Dedifferentiated amniotic fluid mesenchymal stem cell (primary cell): ENCODE results near the gene HIP1R.

Source experiments
- DNase-seq: peaks from one replicate; pipeline ENCODE4 v3.0.0-alpha.2; 2016; ENCODE audit errors: extremely low spot score

HIP1R gene

DNA sequence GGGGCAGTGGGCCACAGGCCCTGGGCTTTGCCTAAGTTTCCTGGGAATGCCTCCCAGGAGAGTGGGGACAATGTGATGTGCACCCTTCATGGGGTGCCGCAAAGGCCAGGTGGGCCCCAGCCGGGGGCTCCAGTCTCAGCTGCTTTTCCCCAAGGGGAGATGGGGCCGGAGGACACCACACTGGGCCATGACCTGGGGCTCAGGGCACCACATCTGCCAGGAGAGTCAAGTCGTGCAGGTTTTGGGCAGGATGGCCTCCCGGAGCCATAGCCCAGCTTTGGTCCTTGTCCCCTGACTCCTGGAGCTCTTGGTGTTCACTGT is 12.2 kb downstream of the HIP1R start:
- DNase-seq, result no peak

DNA sequence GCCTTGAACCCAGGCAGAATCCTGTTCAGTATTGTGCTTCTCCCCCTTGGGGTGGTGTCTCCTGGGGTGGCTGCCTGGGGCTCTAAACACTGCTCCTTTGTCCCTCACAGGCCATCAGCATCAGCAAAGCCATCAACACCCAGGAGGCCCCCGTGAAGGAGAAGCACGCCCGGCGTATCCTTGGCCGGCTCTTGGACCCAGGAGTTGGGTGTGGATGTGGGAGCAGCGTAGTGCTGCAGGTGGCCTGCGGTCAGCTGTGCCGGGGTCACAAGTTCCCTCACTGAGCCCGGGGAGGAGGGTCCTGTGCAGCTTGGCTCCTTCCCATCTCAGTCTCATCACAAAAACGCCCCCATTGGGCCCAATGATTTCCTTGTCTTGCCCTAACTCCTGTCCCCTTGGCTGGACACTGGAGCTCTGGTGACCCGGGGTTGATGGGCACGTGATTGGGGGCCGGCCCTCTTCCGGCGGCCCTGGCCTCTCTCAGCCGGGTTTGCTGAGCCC is 12.7 kb downstream of the HIP1R start:
- no peak for DNase-seq

DNA sequence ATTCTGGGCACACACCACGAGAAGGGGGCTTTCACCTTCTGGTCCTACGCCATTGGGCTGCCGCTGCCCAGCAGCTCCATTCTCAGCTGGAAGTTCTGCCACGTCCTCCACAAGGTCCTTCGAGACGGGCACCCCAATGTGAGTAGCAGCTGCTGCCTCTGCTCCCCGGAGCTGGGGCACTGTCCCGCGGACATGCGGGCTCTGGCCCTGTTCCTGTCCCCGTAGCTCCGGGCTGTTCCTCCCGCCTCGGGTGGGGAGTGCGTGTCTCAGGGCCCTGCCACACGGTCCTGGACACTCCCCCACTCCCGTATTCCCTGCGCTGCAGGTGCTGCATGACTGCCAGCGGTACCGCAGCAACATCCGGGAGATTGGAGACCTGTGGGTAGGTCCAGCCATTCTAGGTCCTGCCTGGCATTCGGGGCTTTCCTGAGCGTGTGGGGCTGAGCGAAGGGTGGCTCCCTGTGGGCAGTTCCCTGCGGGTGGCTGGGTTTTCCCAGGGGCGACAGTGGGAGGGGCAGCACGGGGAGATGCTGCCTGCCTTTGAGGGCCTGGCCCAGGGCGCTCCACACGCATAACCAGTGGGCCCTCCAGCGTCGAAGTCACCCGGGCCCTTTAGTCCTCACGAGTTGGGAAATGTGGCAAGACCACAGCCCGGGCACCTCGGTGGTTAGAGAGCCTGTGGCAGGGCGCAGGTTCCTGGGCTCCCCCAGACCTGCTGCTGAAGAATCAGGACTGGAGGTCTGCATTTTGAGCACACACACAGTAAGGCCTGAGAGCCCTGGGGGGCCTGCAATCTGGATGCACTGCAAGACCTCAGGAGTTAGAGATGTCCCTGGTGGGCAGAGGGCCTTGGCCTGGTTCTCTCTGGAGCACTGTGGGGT is 13.5 kb downstream of the HIP1R start:
- DNase-seq, result no peak

DNA sequence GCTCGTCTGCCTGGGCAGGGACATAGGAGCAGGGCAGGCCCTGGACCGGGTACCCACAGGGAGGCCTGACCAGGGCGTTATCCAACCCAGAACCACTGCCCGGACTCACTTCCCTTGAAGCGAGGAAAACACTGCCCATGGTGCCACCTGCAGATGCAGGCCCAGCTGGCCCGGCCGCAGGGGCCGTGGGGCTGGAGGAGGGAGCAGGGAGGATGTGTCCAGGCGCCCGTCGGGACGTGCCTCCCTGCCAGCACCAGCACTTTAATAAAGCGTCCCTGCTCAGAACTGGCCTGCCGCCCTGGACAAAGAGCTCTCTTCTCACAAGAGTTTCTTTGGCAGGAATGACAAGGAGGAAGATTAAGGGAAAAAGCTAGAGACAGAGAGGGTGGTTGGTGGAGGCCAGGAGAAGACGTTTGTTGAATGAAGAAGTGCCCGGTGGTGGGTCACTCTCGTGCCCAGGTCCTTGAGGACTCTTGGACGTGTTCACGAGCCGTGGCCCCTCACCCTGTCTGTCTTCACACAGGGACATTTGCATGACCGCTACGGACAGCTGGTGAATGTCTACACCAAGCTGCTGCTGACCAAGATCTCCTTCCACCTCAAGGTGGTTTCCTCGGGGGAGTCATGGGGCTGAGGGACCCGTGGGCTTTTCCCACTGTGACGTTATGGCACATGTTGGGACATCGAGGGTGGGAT is 14.2 kb downstream of the HIP1R start:
- DNase-seq, result no peak

DNA sequence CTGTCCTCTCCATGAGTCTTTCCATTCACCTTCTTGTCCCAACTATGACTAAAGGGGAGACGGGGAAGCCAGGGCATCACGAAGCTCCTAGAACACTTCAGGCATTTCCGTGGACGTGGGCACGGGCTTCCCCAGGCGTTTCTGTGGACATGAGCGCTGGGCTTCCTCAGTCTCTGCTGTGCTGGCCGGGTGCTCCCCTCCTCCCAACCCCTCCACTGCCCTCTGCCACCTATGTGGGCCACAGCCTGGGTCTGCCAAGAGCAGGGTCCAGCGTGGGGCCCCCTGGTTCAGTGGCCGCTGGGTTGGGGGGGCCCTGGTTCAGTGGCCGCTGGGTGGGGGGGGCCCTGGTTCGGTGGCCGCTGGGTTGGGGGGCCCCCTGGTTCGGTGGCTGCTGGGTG is 14.8 kb downstream of the HIP1R start:
- no peak for DNase-seq

DNA sequence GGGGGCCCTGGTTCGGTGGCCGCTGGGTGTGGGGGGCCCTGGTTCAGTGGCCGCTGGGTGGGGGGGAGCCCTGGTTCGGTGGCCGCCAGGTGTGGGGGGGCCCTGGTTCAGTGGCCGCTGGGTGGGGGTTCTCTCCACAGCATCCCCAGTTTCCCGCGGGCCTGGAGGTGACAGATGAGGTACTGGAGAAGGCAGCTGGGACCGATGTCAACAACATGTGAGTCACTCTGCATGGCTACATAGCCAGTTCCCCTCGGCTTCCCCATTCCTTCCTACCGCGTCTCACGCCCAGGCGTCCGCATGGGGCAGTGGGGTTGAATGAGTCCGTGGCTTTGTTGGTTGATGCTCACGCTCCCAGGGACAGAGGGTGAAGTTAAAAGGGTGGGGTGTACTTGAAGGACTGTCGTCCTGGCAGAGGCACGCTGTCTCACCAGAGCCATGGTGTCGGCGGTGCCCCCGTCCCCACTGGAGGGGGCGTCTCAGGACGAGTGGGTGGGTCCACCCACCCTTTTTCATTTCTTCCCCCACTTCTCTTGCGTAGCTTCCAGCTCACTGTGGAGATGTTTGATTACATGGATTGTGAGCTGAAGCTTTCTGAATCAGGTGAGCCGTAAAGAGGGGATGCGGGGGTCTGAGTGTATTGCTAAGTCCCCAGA is 15.6 kb downstream of the HIP1R start:
- no peak for DNase-seq

DNA sequence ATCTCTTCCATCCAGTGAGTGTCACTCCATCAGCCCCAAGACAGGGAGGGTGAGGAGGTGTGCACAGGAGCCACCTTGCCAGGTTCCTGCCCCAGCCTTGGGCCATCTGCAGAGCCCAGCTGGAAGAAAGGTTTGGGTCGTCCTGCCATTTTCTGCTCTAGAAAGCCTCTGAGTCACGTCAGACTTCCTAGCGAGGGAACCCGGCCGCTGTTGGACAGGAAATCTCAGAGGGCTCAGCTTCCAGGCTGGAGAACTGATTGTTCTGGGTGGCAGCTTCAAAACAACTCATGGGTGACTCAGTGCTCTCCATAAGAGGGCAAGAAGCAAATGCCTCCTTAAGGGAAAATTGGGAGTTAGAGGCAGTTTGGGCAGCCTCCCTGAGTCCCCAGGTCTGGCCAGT is 16.6 kb downstream of the HIP1R start:
- peak; percentile 50 for DNase-seq

DNA sequence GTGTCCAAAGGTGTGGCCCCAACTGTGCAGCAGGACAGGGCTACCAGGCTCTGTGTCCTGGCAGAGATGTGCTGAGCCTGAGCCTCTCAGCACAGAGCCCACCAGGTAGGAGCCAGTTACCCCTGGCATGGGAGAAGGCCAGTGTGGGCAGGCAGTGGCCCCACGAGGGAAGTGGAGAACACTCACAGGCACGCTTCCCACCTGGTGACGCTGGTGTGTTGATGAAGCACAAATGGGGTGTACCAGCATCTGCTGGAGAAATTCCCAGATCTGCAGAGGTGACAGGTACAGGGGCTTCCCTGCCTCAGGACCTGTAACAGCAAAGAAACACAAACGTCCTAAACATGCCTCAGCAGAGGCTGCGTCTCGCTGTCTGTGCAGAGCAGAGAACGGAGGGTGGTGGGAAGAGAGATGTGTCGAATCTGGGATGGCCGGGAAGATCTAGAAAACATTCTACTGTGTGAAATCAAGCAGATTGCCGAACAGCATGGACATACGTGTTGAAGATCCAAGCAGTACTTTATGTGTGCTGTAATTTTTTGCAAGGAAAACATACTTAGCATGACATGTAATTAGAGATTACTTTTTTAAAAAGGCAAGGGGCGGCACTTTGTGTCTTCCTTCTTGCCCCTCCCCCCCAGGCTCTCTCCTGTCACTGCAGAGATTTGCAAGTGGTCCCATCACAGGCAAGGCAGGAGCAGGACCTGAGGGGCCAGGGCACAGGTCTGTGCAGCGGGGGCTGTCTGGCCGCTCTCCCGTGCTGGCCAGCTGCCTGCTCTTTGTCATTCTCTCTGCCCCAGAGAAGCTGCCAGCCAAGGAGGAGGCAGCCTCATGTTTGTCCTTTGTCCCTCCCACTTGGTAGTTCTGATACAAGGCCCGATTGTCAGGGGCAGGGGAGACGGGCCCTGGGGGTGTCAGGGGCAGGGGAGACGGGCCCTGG is 17.3 kb downstream of the HIP1R start:
- DNase-seq, result no peak

DNA sequence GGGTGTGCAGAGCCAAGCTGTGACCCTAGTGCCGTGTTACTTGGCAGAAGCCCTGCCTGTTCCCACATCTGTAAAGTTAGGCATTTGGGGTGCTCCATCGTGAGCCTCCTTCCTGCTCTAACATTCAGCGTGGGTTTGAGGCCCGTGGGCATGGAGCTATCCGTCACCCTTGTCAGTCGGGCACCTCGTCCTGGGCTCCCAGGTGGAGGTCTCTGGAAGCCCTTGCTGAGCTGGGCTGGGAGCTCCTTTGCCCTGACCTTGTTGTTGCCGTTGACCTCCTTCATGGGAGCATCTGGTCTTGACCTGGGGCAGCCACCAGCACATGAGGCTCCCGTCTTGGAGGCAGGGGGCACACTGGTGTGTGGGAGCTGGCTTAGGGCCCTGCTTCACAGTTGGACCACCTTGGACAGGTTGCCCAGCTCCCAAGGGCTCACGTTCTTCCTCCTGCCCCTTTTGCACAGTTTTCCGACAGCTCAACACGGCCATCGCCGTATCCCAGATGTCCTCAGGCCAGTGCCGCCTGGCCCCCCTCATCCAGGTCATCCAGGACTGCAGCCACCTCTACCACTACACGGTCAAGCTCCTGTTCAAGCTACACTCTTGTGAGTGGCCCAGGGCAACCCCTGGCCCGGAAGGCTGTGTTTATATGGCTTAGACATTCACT is 18.5 kb downstream of the HIP1R start:
- DNase-seq, result no peak

DNA sequence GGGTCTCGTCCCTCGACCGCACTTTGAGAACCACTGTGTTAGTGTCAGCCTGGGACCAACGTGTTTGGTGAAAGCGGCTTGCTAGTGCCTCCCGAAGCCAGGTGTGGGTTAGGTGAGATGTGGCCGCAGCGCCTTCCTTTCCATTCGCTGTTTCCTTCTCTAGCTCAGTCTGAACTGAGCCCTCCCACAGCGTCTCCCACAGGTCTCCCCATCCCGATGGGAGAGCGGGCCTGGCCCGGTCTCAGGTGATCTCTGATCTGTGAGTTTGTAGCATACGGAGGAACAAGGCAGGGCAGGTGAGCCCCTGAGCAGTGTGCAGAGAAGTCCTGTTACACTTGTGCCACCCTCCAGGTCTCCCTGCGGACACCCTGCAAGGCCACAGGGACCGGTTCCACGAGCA is 19.3 kb downstream of the HIP1R start:
- no peak for DNase-seq

DNA sequence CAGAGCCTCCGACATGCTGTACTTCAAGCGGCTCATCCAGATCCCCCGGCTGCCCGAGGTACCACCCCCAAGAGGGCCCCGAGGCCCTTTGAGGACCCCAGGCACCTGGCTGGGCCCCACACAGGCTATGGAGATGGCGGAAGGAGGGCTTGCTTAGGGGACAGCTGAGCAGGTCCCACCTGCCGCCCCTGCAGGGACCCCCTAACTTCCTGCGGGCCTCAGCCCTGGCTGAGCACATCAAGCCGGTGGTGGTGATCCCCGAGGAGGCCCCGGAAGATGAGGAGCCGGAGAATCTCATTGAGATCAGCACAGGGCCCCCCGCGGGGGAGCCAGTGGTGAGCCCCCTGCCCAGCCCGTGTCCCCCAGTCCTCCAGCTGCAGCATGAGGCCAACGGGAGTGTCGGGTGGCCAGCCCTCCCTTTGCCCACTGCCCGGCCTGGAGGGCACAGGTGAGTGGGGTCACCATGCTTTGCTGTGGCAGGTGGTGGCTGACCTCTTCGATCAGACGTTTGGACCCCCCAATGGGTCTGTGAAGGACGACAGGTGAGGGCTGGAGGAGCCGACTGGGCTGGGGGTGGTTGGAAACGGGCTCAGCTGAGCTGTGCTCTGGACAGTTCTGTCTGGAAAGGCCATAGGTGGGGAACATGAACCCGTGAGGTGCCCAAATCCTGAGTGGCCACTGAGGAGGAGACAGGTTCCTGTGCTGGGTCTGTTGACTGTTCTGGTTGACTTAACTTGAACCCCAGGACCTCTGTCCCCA is 20.0 kb downstream of the HIP1R start:
- DNase-seq, result no peak

DNA sequence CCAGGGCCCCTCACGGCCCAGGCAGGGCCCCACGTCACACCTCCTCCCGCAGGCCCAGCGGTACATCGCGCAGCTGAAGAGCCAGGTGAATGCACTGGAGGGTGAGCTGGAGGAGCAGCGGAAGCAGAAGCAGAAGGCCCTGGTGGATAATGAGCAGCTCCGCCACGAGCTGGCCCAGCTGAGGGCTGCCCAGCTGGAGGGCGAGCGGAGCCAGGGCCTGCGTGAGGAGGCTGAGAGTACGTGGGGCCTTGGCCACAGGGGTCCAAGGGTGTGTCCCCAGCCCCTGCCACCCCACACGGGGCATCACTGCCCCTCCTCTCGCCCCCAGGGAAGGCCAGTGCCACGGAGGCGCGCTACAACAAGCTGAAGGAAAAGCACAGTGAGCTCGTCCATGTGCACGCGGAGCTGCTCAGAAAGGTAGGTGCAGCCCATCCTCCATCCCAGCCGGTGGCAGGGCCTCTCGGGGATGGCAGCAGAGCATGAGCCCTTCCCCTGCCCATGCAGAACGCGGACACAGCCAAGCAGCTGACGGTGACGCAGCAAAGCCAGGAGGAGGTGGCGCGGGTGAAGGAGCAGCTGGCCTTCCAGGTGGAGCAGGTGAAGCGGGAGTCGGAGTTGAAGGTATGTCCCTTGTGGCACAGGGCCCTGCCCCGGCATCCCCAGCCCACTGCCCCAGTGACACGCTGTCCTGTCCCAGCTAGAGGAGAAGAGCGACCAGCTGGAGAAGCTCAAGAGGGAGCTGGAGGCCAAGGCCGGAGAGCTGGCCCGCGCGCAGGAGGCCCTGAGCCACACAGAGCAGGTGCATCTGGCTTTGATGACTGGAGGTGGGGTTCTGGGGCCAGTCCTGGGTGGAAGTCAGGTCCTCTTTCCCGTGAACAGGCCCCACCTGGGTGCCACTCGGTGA is 20.9 kb downstream of the HIP1R start:
- DNase-seq, result no peak

DNA sequence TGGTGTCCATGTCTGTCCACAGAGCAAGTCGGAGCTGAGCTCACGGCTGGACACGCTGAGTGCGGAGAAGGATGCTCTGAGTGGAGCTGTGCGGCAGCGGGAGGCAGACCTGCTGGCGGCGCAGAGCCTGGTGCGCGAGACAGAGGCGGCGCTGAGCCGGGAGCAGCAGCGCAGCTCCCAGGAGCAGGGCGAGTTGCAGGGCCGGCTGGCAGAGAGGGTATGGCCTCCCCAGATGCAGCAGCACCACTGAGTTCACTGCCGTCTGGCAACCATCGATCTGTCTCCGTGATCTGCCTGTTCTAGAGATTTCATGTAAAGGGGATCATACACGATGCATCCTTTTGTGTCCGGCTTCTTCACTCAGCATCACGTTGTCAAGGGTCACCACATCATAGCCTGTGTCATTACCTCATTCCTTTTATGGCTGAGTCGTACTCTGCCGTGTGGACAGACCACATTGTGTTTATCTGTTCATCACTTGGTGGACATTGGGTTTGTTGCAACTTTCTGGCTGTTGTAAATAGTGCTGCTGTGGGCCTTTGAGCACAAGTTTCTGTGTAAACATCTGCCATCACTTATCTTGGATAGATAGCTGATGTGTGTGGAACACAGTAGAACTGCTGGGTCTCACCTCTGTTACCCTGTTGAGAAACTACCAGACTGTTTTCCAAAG is 21.9 kb downstream of the HIP1R start:
- DNase-seq, result no peak

DNA sequence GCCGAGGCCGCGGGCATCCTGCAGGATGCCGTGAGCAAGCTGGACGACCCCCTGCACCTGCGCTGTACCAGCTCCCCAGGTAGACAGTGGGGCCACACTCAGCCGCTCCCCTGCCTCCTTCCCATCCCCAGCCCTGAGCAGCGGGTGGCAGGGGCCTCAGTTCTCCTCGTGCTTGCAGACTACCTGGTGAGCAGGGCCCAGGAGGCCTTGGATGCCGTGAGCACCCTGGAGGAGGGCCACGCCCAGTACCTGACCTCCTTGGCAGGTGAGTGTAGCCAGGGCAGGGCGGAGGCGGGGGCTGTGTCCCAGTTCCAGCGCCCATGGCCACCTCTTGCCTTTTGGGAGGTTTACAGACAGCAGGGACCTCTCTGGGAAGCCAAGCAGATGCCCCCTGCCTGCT is 22.9 kb downstream of the HIP1R start:
- no peak for DNase-seq

DNA sequence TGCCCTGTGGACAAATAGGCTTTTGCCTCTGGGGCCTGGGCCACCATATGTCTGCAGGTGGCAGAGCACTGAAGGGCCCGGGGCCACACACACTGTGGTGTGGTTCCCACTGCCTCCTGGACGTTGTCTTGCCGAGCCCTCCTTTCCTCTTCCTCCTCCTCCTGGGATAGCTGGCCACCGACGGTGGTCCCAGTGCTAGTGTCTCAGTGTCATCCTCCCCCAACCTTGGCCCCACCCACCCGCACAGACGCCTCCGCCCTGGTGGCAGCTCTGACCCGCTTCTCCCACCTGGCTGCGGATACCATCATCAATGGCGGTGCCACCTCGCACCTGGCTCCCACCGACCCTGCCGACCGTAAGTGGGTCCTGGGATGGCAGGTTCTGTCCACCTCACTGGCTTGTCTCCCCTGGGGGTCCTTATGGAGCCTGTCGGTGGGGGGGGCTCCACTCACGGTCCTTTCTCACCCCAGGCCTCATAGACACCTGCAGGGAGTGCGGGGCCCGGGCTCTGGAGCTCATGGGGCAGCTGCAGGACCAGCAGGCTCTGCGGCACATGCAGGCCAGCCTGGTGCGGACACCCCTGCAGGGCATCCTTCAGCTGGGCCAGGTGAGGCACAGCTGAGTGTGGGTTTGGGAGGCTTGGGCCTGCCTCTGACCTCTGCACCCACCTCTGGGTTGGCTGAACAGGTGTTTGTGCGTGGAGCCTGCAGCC is 23.5 kb downstream of the HIP1R start:
- DNase-seq, result no peak

DNA sequence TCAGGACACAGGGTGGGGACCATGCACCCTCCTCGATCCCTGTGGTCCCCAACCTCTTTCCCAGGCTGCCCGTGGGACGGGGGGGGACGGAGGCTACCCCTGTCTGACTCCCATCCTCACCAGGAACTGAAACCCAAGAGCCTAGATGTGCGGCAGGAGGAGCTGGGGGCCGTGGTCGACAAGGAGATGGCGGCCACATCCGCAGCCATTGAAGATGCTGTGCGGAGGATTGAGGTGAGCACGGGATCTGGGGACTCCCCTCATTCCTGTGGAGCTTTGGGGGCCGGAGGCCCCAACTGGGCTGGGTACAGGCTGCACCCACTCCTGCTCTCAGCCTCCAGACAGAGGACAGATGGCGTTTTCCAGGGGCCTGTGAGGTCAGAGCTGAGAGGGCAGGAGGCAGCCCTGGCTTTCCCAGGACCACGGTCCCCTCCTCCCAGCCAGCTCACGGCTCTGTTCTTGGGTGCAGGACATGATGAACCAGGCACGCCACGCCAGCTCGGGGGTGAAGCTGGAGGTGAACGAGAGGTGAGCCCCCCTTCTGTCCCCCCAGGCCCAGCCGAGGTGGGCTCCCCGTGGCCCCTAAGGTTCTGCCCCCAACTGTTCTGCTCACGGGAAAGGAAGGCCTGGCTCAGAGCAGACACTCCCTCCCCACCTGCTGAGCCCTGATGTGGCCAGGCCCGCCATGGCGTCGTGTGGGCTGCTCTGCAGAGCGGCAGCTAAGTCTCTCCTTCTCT is 24.2 kb downstream of the HIP1R start:
- DNase-seq, result no peak
